Activated T-cell treated with anti-CD3 and anti-CD28 coated beads, Interleukin-2, amount 50 U/mL, for 48 hours (primary cell): ENCODE measurements around the gene IGF2BP3.
A peak's percentile ranks its signal among the peaks of the same experiment; 100 is the strongest.
"Not testable (repeated sequence)": the region's sequence is repeated elsewhere in the genome, so short reads cannot be mapped to it uniquely, and the experiment has no call there.

Source experiments
- DNase-seq, 2 experiments: peaks; one replicate each; pipeline ENCODE4 v3.0.0-alpha.2; 2020

IGF2BP3 gene

GRCh38 chr7:23336799-23337283 is 133.4 kb downstream of the IGF2BP3 start:
- DNase-seq = no peak

- DNase-seq = no peak
Observed at GRCh38 chr7:23336086-23336485, 134.2 kb downstream of the IGF2BP3 start.

- DNase-seq = no peak
Observed at GRCh38 chr7:23335621-23336020, 134.7 kb downstream of the IGF2BP3 start.

- no peak for DNase-seq
Observed at GRCh38 chr7:23335136-23335535, 135.2 kb downstream of the IGF2BP3 start.

GRCh38 chr7:23334482-23335056 is 135.7 kb downstream of the IGF2BP3 start:
- DNase-seq = no peak

- DNase-seq = no peak
Observed at GRCh38 chr7:23333671-23334246, 136.5 kb downstream of the IGF2BP3 start.

GRCh38 chr7:23332910-23333612 is 137.2 kb downstream of the IGF2BP3 start:
- no peak for DNase-seq

GRCh38 chr7:23332193-23332592 is 138.1 kb downstream of the IGF2BP3 start:
- DNase-seq = no peak

- no peak for DNase-seq
Observed at GRCh38 chr7:23331132-23331531, 139.2 kb downstream of the IGF2BP3 start.

GRCh38 chr7:23315366-23315765 is 154.9 kb downstream of the IGF2BP3 start:
- DNase-seq = no peak

GRCh38 chr7:23312141-23312540 is 158.2 kb downstream of the IGF2BP3 start:
- DNase-seq = not testable (repeated sequence)

GRCh38 chr7:23308754-23309153 is 161.5 kb downstream of the IGF2BP3 start:
- DNase-seq = no peak

- DNase-seq = no peak
Observed at GRCh38 chr7:23306936-23307521, 163.3 kb downstream of the IGF2BP3 start.

GRCh38 chr7:23299770-23300300 is 170.5 kb downstream of the IGF2BP3 start:
- DNase-seq = no peak

GRCh38 chr7:23298885-23299769 is 171.2 kb downstream of the IGF2BP3 start, which contains the start of gene MALSU1:
Gene MALSU1 (plus strand): TSS chr7:23299339. CDS start chr7:23299353, 14 bp downstream.
- DNase-seq = peak; percentile 96 to 98

GRCh38 chr7:23298141-23298881 is 172.0 kb downstream of the IGF2BP3 start:
- no peak for DNase-seq

GRCh38 chr7:23295401-23295697 is 174.9 kb downstream of the IGF2BP3 start:
- DNase-seq = no peak

- no peak for DNase-seq
Observed at GRCh38 chr7:23294549-23295400, 175.5 kb downstream of the IGF2BP3 start.

GRCh38 chr7:23293500-23294073 is 176.7 kb downstream of the IGF2BP3 start:
- no peak for DNase-seq

GRCh38 chr7:23292623-23293022 is 177.7 kb downstream of the IGF2BP3 start:
- no peak for DNase-seq
